Trophoblast cell (in vitro differentiated cells and primary cell): ENCODE data around the gene CASTOR2.

Experiments
- DNase-seq, 2 donors: peaks; one replicate each; pipeline ENCODE4 v3.0.0-alpha.2; 2016
- H2AFZ ChIP-seq: 2 replicates; pipeline ENCODE4 v1.6.1; 2013; ENCODE audit warnings: low read length, moderate library complexity, mild to moderate bottlenecking; ENCODE audit not compliant: insufficient read depth, poor library complexity
- H2AK5ac ChIP-seq: 2 replicates; pipeline ENCODE4 v1.6.1; 2013; ENCODE audit warnings: mild to moderate bottlenecking, low read length
- H2BK120ac ChIP-seq: 2 replicates; pipeline ENCODE4 v1.6.1; 2013; ENCODE audit warnings: low read length, mild to moderate bottlenecking, moderate library complexity; ENCODE audit not compliant: insufficient read depth, poor library complexity
- H2BK12ac ChIP-seq: 2 replicates; pipeline ENCODE4 v1.6.1; 2013; ENCODE audit warnings: mild to moderate bottlenecking, low read length, moderate library complexity
- H2BK5ac ChIP-seq: 2 replicates; pipeline ENCODE4 v1.6.1; 2013; ENCODE audit warnings: low read length, low read depth, moderate library complexity, mild to moderate bottlenecking; ENCODE audit not compliant: poor library complexity
- H3K14ac ChIP-seq: 2 replicates; pipeline ENCODE4 v1.6.1; 2013; ENCODE audit warnings: mild to moderate bottlenecking, low read length
- H3K18ac ChIP-seq: 2 replicates; pipeline ENCODE4 v1.6.1; 2013; ENCODE audit warnings: mild to moderate bottlenecking, low read length
- H3K23ac ChIP-seq: 2 replicates; pipeline ENCODE4 v1.6.1; 2013; ENCODE audit warnings: low read length
- H3K27ac ChIP-seq: 2 replicates; pipeline ENCODE4 v1.5.1; 2013; ENCODE audit warnings: low read depth, mild to moderate bottlenecking, inconsistent platforms, low read length, moderate library complexity
- H3K27me3 ChIP-seq: 2 replicates; pipeline ENCODE4 v1.6.1; 2013; ENCODE audit warnings: inconsistent platforms, mild to moderate bottlenecking, low read length, moderate library complexity; ENCODE audit not compliant: insufficient read depth
- H3K36me3 ChIP-seq, 2 experiments: 1 replicate in 1 of 2; 2 replicates in 1 of 2; pipeline ENCODE4 v1.6.1; 2013; ENCODE audit warnings: low read length in 2 of 2, mild to moderate bottlenecking in 2 of 2, moderate library complexity in 1 of 2; ENCODE audit not compliant: insufficient read depth in 2 of 2, control insufficient read depth in 1 of 2
- H3K4ac ChIP-seq: 2 replicates; pipeline ENCODE4 v1.6.1; 2013; ENCODE audit warnings: low read depth, mild to moderate bottlenecking, low read length, moderate library complexity
- H3K4me1 ChIP-seq, 2 experiments: 1 replicate in 1 of 2; 2 replicates in 1 of 2; pipeline ENCODE4 v1.6.1; 2013; ENCODE audit warnings: low read length in 2 of 2, mild to moderate bottlenecking in 2 of 2, moderate library complexity in 1 of 2; ENCODE audit not compliant: insufficient read depth in 2 of 2, control insufficient read depth in 1 of 2
- H3K4me2 ChIP-seq: 2 replicates; pipeline ENCODE4 v1.6.1; 2013; ENCODE audit warnings: inconsistent platforms, mild to moderate bottlenecking, low read length, moderate library complexity
- H3K4me3 ChIP-seq: 2 replicates; pipeline ENCODE4 v1.5.1; 2013; ENCODE audit warnings: mild to moderate bottlenecking, low read depth, low read length, inconsistent platforms
- H3K79me1 ChIP-seq: one replicate; pipeline ENCODE4 v1.6.1; 2013; ENCODE audit warnings: low read length
- H3K79me2 ChIP-seq: 2 replicates; pipeline ENCODE4 v1.6.1; 2013; ENCODE audit warnings: low read length, mild to moderate bottlenecking; ENCODE audit not compliant: control insufficient read depth, insufficient read depth, poor library complexity
- H3K9ac ChIP-seq: 2 replicates; pipeline ENCODE4 v1.6.1; 2013; ENCODE audit warnings: mild to moderate bottlenecking, low read length
- H3K9me3 ChIP-seq: 2 replicates; pipeline ENCODE4 v1.6.1; 2013; ENCODE audit warnings: low read depth, mild to moderate bottlenecking, control low read depth, inconsistent platforms, low read length; ENCODE audit not compliant: insufficient read depth
- H4K12ac ChIP-seq: 2 replicates; pipeline ENCODE4 v1.6.1; 2013; ENCODE audit warnings: low read depth, mild to moderate bottlenecking, low read length, moderate library complexity
- H4K8ac ChIP-seq: 2 replicates; pipeline ENCODE4 v1.6.1; 2013; ENCODE audit warnings: low read depth, mild to moderate bottlenecking, low read length, moderate library complexity
- H4K91ac ChIP-seq: one replicate; pipeline ENCODE4 v1.6.1; 2013; ENCODE audit warnings: low read depth, mild to moderate bottlenecking, low read length, moderate library complexity
- WGBS: extraction: QIAGEN DNeasy Blood & Tissue Kit; methylation state at CpG from one replicate; pipeline ENCODE4 v1.1.7; 2013; ENCODE audit warnings: missing lambda C conversion rate; ENCODE audit not compliant: insufficient read length, insufficient coverage; ENCODE audit errors: extremely low coverage; 5-methylcytosine and 5-hydroxymethylcytosine counted together

Gene CASTOR2

DNA sequence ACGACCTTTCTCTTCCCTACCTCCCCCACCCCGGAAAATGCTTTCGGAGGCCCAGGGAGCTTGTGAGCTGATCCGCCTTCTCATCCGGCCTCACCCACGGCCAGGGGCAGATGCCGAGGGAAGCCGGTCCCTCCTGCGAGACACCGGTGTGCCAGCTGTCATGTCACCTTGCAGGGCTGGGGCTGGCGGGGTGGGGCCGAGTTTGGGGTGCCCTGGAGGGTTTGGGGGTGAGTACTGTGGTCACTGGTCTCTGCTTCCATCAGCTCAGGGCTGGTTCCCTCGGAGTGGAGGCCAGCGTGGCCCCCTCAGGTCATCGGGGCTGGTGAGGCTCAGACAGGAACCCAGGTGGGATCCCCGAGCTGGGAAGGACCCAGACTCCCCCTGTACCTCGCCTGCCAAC is 60.4 kb downstream of the CASTOR2 start:
- H3K9ac ChIP-seq: no peak overlapping the region

DNA sequence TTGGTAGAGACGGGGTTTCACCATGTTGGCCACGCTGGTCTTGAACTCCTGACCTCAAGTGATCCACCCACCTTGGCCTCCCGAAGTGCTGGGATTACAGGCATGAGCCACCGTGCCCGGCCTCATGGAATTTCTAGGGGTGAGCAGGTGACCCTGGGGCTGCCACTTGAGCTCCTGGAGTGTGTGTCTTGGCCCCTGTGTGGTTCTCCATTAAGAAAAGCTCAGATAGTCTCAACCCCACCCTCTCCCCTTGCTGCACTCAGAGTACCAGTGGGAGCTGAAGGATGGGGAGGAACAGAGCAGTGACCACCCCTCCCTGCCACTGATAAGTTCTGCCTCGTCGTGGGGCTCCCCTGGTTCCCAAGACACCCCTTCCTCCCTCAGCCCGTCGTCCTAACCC is 63.8 kb downstream of the CASTOR2 start:
- WGBS: no CpG with 5 or more reads among the region's 9 CpGs
- peaks cover 3 to 6% of the 10 kb centered on the region in 2 experiments for H3K4me1 ChIP-seq

More for the DNA sequence above, 60.4 kb downstream of the CASTOR2 start:
- Histone ChIP-seq H2BK12ac (no peak overlapping the region), H3K4me3 (no peak overlapping the region), H3K79me1 (no peaks in the 10 kb centered on the region), H2BK120ac (no peak overlapping the region), H3K14ac (no peak overlapping the region), H3K23ac (no peak overlapping the region), H3K18ac (no peak overlapping the region), H3K27ac (no peak overlapping the region), H3K4me2 (no peak overlapping the region), H3K4me1 (peaks cover 3 to 6% of the 10 kb centered on the region in 2 experiments), H3K4ac (no peak overlapping the region), H3K79me2 (no peaks in the 10 kb centered on the region), H4K91ac (no peak overlapping the region), H3K36me3 (peaks cover 14 to 28% of the 10 kb centered on the region in 2 experiments), H2AK5ac (no peak overlapping the region), H2BK5ac (no peak overlapping the region), H3K27me3 (no peaks in the 10 kb centered on the region), H2AFZ (no peak overlapping the region), H3K9me3 (peaks cover 2% of the 10 kb centered on the region), H4K12ac (no peak overlapping the region), H4K8ac (no peak overlapping the region)
- no CpG with 5 or more reads among the region's 17 CpGs for WGBS
- no peak for DNase-seq

DNA sequence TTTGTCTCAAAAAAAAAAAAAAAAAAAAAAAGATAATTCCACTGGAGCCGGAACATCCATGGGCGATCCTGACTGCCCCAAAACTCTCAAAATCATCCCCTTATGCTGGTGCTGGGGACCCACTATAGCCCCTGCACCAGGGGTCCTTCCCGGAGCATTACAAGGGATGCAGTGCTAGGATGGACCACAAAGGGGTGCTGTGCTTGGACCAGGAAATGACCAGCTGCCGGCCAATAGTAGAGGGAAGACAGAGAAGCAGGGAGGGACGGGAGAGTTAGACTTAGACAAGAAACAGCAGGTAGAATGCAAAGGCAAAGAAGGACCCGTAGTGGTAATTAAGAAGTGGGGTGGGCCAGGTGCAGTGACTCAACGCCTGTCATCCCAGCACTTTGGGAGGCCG is 68.6 kb downstream of the CASTOR2 start:
- Histone ChIP-seq H4K8ac (no peak overlapping the region), H3K36me3 (no peaks in the 10 kb centered on the region), H2BK12ac (no peak overlapping the region), H3K4me3 (no peak overlapping the region), H2BK120ac (no peak overlapping the region), H2BK5ac (no peak overlapping the region), H3K9ac (no peak overlapping the region), H3K14ac (no peak overlapping the region), H3K4ac (no peak overlapping the region), H3K18ac (no peak overlapping the region), H3K27me3 (no peaks in the 10 kb centered on the region), H3K4me1 (peaks cover 5 to 6% of the 10 kb centered on the region in 2 experiments), H4K12ac (no peak overlapping the region), H2AK5ac (no peak overlapping the region), H3K27ac (no peak overlapping the region), H3K9me3 (peaks cover 4% of the 10 kb centered on the region), H3K79me2 (no peaks in the 10 kb centered on the region), H2AFZ (no peak overlapping the region), H3K23ac (no peak overlapping the region), H3K79me1 (no peaks in the 10 kb centered on the region), H4K91ac (no peak overlapping the region), H3K4me2 (no peak overlapping the region)
- WGBS: no CpG with 5 or more reads among the region's 8 CpGs
- peak; percentile 30 to 38 for DNase-seq

More for the DNA sequence above, 63.8 kb downstream of the CASTOR2 start:
- Histone ChIP-seq H2BK12ac (no peak overlapping the region), H2BK5ac (no peak overlapping the region), H3K36me3 (peaks cover 9 to 20% of the 10 kb centered on the region in 2 experiments), H3K79me2 (no peaks in the 10 kb centered on the region), H3K27me3 (no peaks in the 10 kb centered on the region), H3K4me3 (no peak overlapping the region), H2AK5ac (no peak overlapping the region), H3K79me1 (no peaks in the 10 kb centered on the region), H2BK120ac (no peak overlapping the region), H4K12ac (no peak overlapping the region), H4K8ac (no peak overlapping the region), H3K18ac (no peak overlapping the region), H2AFZ (no peak overlapping the region), H3K27ac (no peak overlapping the region), H4K91ac (no peak overlapping the region), H3K14ac (no peak overlapping the region), H3K23ac (no peak overlapping the region), H3K9ac (no peak overlapping the region), H3K4me2 (no peak overlapping the region), H3K9me3 (peaks cover 4% of the 10 kb centered on the region), H3K4ac (no peak overlapping the region)
- DNase-seq: no peak

DNA sequence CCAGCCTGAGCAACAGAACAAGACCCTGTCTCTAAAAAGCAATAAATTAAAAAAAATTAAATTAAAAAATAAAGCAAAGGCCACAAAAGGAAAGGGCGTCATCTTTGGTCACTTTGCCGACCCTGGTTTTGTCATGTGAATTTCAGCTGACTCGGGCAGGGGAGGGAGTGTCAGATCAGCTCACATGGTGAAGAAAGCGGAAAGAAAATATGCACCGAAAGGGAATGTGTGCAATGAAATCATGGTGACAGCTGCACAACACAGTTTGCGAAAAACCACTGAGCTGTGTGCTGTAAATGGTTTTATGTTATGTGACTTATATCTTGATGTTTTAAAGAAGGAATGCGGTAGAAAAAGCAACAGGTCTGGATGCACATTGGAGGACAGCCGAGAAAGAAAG is 69.3 kb downstream of the CASTOR2 start:
- no peak overlapping the region for H3K18ac ChIP-seq
- no peak overlapping the region for H3K23ac ChIP-seq
- no peak overlapping the region for H3K27ac ChIP-seq
- H3K79me2 ChIP-seq: no peaks in the 10 kb centered on the region
- no peak overlapping the region for H3K4me3 ChIP-seq
- H4K12ac ChIP-seq: no peak overlapping the region
- H3K4me2 ChIP-seq: no peak overlapping the region
- H3K36me3 ChIP-seq: peaks cover 0 to 2% of the 10 kb centered on the region in 2 experiments
- no peak overlapping the region for H3K14ac ChIP-seq
- H2AFZ ChIP-seq: no peak overlapping the region
- WGBS: no CpG with 5 or more reads among the region's 8 CpGs
- H3K79me1 ChIP-seq: no peaks in the 10 kb centered on the region
- no peak overlapping the region for H4K8ac ChIP-seq
- H3K27me3 ChIP-seq: no peaks in the 10 kb centered on the region
- DNase-seq: peak; percentile 48 to 80
- H2BK120ac ChIP-seq: no peak overlapping the region
- H3K4ac ChIP-seq: no peak overlapping the region
- peaks cover 2% of the 10 kb centered on the region for H3K9me3 ChIP-seq
- H2BK5ac ChIP-seq: no peak overlapping the region
- H4K91ac ChIP-seq: no peak overlapping the region
- peaks cover 1 to 4% of the 10 kb centered on the region in 2 experiments for H3K4me1 ChIP-seq
- no peak overlapping the region for H2AK5ac ChIP-seq
- H3K9ac ChIP-seq: no peak overlapping the region
- H2BK12ac ChIP-seq: no peak overlapping the region
